Trophoblast cell (in vitro differentiated cells and primary cell): ENCODE measurements around the gene MRM3.
"Not testable (repeated sequence)": the region's sequence is repeated elsewhere in the genome, so short reads cannot be mapped to it uniquely, and the experiment has no call there.

ENCODE experiments used
- DNase-seq, 2 donors: peaks; one replicate each; pipeline ENCODE4 v3.0.0-alpha.2; 2016
- H2AFZ ChIP-seq: 2 replicates; pipeline ENCODE4 v1.6.1; 2013; ENCODE audit warnings: low read length, moderate library complexity, mild to moderate bottlenecking; ENCODE audit not compliant: insufficient read depth, poor library complexity
- H2AK5ac ChIP-seq: 2 replicates; pipeline ENCODE4 v1.6.1; 2013; ENCODE audit warnings: mild to moderate bottlenecking, low read length
- H2BK120ac ChIP-seq: 2 replicates; pipeline ENCODE4 v1.6.1; 2013; ENCODE audit warnings: low read length, mild to moderate bottlenecking, moderate library complexity; ENCODE audit not compliant: insufficient read depth, poor library complexity
- H2BK12ac ChIP-seq: 2 replicates; pipeline ENCODE4 v1.6.1; 2013; ENCODE audit warnings: mild to moderate bottlenecking, low read length, moderate library complexity
- H2BK5ac ChIP-seq: 2 replicates; pipeline ENCODE4 v1.6.1; 2013; ENCODE audit warnings: low read length, low read depth, moderate library complexity, mild to moderate bottlenecking; ENCODE audit not compliant: poor library complexity
- H3K14ac ChIP-seq: 2 replicates; pipeline ENCODE4 v1.6.1; 2013; ENCODE audit warnings: mild to moderate bottlenecking, low read length
- H3K18ac ChIP-seq: 2 replicates; pipeline ENCODE4 v1.6.1; 2013; ENCODE audit warnings: mild to moderate bottlenecking, low read length
- H3K23ac ChIP-seq: 2 replicates; pipeline ENCODE4 v1.6.1; 2013; ENCODE audit warnings: low read length
- H3K27ac ChIP-seq: 2 replicates; pipeline ENCODE4 v1.5.1; 2013; ENCODE audit warnings: low read depth, mild to moderate bottlenecking, inconsistent platforms, low read length, moderate library complexity
- H3K27me3 ChIP-seq: 2 replicates; pipeline ENCODE4 v1.6.1; 2013; ENCODE audit warnings: inconsistent platforms, mild to moderate bottlenecking, low read length, moderate library complexity; ENCODE audit not compliant: insufficient read depth
- H3K36me3 ChIP-seq, 2 experiments: 1 replicate in 1 of 2; 2 replicates in 1 of 2; pipeline ENCODE4 v1.6.1; 2013; ENCODE audit warnings: low read length in 2 of 2, mild to moderate bottlenecking in 2 of 2, moderate library complexity in 1 of 2; ENCODE audit not compliant: insufficient read depth in 2 of 2, control insufficient read depth in 1 of 2
- H3K4ac ChIP-seq: 2 replicates; pipeline ENCODE4 v1.6.1; 2013; ENCODE audit warnings: low read depth, mild to moderate bottlenecking, low read length, moderate library complexity
- H3K4me1 ChIP-seq, 2 experiments: 1 replicate in 1 of 2; 2 replicates in 1 of 2; pipeline ENCODE4 v1.6.1; 2013; ENCODE audit warnings: low read length in 2 of 2, mild to moderate bottlenecking in 2 of 2, moderate library complexity in 1 of 2; ENCODE audit not compliant: insufficient read depth in 2 of 2, control insufficient read depth in 1 of 2
- H3K4me2 ChIP-seq: 2 replicates; pipeline ENCODE4 v1.6.1; 2013; ENCODE audit warnings: inconsistent platforms, mild to moderate bottlenecking, low read length, moderate library complexity
- H3K4me3 ChIP-seq: 2 replicates; pipeline ENCODE4 v1.5.1; 2013; ENCODE audit warnings: mild to moderate bottlenecking, low read depth, low read length, inconsistent platforms
- H3K79me1 ChIP-seq: one replicate; pipeline ENCODE4 v1.6.1; 2013; ENCODE audit warnings: low read length
- H3K79me2 ChIP-seq: 2 replicates; pipeline ENCODE4 v1.6.1; 2013; ENCODE audit warnings: low read length, mild to moderate bottlenecking; ENCODE audit not compliant: control insufficient read depth, insufficient read depth, poor library complexity
- H3K9ac ChIP-seq: 2 replicates; pipeline ENCODE4 v1.6.1; 2013; ENCODE audit warnings: mild to moderate bottlenecking, low read length
- H3K9me3 ChIP-seq: 2 replicates; pipeline ENCODE4 v1.6.1; 2013; ENCODE audit warnings: low read depth, mild to moderate bottlenecking, control low read depth, inconsistent platforms, low read length; ENCODE audit not compliant: insufficient read depth
- H4K12ac ChIP-seq: 2 replicates; pipeline ENCODE4 v1.6.1; 2013; ENCODE audit warnings: low read depth, mild to moderate bottlenecking, low read length, moderate library complexity
- H4K8ac ChIP-seq: 2 replicates; pipeline ENCODE4 v1.6.1; 2013; ENCODE audit warnings: low read depth, mild to moderate bottlenecking, low read length, moderate library complexity
- H4K91ac ChIP-seq: one replicate; pipeline ENCODE4 v1.6.1; 2013; ENCODE audit warnings: low read depth, mild to moderate bottlenecking, low read length, moderate library complexity
- WGBS: extraction: QIAGEN DNeasy Blood & Tissue Kit; methylation state at CpG from one replicate; pipeline ENCODE4 v1.1.7; 2013; ENCODE audit warnings: missing lambda C conversion rate; ENCODE audit not compliant: insufficient read length, insufficient coverage; ENCODE audit errors: extremely low coverage; 5-methylcytosine and 5-hydroxymethylcytosine counted together

The MRM3 gene

GRCh38 chr17:749359-749758 lies 32.8 kb upstream of the MRM3 start:
- H3K9ac ChIP-seq, H4K8ac ChIP-seq, H3K23ac ChIP-seq, H4K12ac ChIP-seq, H4K91ac ChIP-seq, H2BK120ac ChIP-seq, H3K4ac ChIP-seq, H3K27me3 ChIP-seq, H3K9me3 ChIP-seq, H3K27ac ChIP-seq, H2BK5ac ChIP-seq, H3K14ac ChIP-seq, H2BK12ac ChIP-seq, H2AFZ ChIP-seq, H3K18ac ChIP-seq, H2AK5ac ChIP-seq, H3K4me2 ChIP-seq, H3K4me3 ChIP-seq, DNase-seq: not testable (repeated sequence)
- Histone ChIP-seq H3K79me2 (peaks cover 14% of the 10 kb centered on the region), H3K79me1 (peaks cover 11% of the 10 kb centered on the region), H3K36me3 (peaks cover 40 to 41% of the 10 kb centered on the region in 2 experiments), H3K4me1 (peaks cover 9 to 11% of the 10 kb centered on the region in 2 experiments)
- no CpG with 5 or more reads among the region's 7 CpGs for WGBS

DNA sequence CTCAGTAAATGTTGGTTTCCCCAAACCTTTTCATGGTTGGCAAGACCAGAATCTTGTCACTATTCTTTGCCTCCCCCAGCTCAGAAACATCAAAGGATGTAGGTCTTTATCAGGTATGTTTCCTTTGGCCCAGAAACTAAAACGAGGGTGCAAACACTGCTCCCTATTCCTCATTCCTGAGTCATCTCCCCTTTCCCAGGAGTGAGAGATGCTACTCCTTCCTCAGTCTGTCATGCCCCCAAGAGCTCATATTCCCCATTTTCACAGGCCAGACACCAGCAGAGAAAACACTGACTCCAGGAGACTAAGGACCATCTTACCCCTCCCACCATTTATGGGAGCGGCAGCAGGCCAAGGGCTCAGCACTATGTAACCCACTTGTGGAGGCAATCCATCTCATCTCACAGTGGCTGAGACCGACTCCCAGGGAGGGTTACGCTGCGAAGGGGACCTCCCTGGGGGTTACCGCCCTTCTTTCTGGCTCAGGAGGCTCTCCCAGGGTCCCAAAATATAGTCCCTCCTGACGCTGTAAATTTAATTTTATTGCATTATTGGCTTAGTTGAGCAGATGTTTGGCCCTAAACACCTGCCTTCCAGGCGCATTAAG lies 31.6 kb upstream of the MRM3 start:
- peaks cover 9 to 11% of the 10 kb centered on the region in 2 experiments for H3K4me1 ChIP-seq
- H2BK5ac ChIP-seq: no peak overlapping the region
- no peak overlapping the region for H3K18ac ChIP-seq
- H2AK5ac ChIP-seq: no peak overlapping the region
- no peak overlapping the region for H3K9ac ChIP-seq
- peaks cover 11% of the 10 kb centered on the region for H3K79me1 ChIP-seq
- H4K8ac ChIP-seq: no peak overlapping the region
- H4K91ac ChIP-seq: no peak overlapping the region
- peaks cover 30 to 31% of the 10 kb centered on the region in 2 experiments for H3K36me3 ChIP-seq
- no CpG with 5 or more reads among the region's 8 CpGs for WGBS
- H4K12ac ChIP-seq: no peak overlapping the region
- no peak overlapping the region for H3K4me3 ChIP-seq
- peak overlapping the region; percentile 76 for H3K4me2 ChIP-seq
- H3K4ac ChIP-seq: peak overlapping the region; percentile 9
- H3K27me3 ChIP-seq: no peaks in the 10 kb centered on the region
- H3K14ac ChIP-seq: no peak overlapping the region
- peaks cover 6% of the 10 kb centered on the region for H3K9me3 ChIP-seq
- no peak overlapping the region for H3K27ac ChIP-seq
- no peak overlapping the region for H3K23ac ChIP-seq
- no peak for DNase-seq
- H3K79me2 ChIP-seq: peaks cover 14% of the 10 kb centered on the region
- no peak overlapping the region for H2AFZ ChIP-seq
- no peak overlapping the region for H2BK12ac ChIP-seq
- no peak overlapping the region for H2BK120ac ChIP-seq

DNA sequence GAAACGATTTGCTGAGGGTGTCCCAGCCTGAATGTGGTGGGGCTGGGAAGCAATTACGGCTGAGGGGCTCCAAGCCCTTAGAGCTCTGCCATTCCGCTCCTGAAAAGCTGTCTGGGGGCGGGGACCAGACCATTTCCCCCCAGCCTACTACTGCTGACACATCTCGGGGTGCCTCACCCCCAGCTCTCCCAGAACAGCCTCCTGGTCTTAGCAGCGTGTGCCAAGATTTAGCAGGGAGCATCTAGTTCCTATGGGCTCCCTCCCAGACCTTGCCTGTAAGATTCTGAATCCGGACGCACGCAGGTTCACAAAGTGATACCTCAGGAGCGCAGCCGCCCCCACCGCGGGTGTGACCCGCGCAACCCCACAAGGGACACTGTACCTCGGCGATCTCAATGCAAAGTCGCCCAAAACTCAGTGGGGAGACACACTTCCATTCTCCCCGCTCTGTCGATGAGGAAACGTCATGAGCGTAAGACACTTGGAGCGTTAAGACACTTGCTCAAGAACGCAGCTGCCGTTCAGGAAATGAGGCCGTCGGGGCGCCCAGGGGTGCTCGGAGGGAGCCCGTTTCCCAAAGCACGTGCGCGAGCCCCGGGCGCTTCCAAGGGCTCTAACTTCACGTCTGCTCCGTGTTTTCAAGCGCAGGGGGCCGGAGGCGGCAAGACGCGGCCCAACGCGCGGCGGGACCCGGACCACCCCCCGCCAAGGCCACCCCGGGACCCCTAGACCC lies 30.7 kb upstream of the MRM3 start:
- no peaks in the 10 kb centered on the region for H3K27me3 ChIP-seq
- H3K9me3 ChIP-seq: peaks cover 6% of the 10 kb centered on the region
- H3K4me1 ChIP-seq: peaks cover 9 to 11% of the 10 kb centered on the region in 2 experiments
- H3K23ac ChIP-seq: no peak overlapping the region
- peak overlapping the region; percentile 46 for H2AK5ac ChIP-seq
- H3K9ac ChIP-seq: peak overlapping the region; percentile 81
- H3K79me2 ChIP-seq: peaks cover 14% of the 10 kb centered on the region
- no peak overlapping the region for H2BK12ac ChIP-seq
- peak overlapping the region; percentile 78 for H2AFZ ChIP-seq
- H4K8ac ChIP-seq: peak overlapping the region; percentile 79
- WGBS: no CpG with 5 or more reads among the region's 49 CpGs
- peak overlapping the region; percentile 79 for H3K14ac ChIP-seq
- H3K18ac ChIP-seq: peak overlapping the region; percentile 33
- H3K4me2 ChIP-seq: peak overlapping the region; percentile 76
- DNase-seq: peak in 1 of 2 donors; percentile 27
- no peak overlapping the region for H3K27ac ChIP-seq
- no peak overlapping the region for H2BK120ac ChIP-seq
- H3K79me1 ChIP-seq: peaks cover 11% of the 10 kb centered on the region
- peak overlapping the region; percentile 56 for H4K12ac ChIP-seq
- peak overlapping the region; percentile 63 for H3K4ac ChIP-seq
- H3K36me3 ChIP-seq: peaks cover 21 to 22% of the 10 kb centered on the region in 2 experiments
- peak overlapping the region; percentile 80 for H4K91ac ChIP-seq
- peak overlapping the region; percentile 97 for H3K4me3 ChIP-seq
- H2BK5ac ChIP-seq: no peak overlapping the region

DNA sequence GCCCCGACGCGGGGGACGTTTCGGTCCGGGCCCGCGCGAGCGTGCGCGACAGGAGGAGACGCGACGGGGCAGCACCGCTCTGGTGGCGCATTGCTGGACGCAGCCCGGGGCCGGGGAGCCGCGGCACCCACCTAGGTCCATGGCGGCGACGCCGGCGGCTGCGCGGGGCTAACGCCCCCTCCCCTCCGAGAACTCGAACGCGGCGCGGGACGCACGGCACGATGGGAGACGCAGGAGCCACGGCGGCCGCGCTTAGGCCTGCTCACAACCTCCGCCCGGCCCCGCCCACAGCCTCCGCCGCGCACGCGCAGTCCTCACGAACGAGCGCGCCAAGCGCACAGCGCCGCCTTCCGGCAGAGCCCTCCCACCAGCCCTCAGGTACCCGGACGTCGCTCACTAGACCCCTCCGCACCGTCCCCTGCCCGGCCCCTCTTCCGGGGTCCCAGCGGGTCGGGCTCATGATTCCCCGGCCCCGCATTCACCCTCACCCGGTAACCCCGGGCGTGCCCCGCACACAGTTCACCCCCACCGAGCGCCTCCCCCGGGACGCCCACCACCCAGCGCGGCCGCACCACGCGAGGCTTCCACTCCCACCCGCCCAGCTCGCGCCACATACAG lies 30.0 kb upstream of the MRM3 start, which contains the start of gene GEMIN4:
Gene GEMIN4 (minus strand): TSS at position 263 of the 618 bp plus-strand sequence. CDS start 122 bp downstream, at position 141.
- peak within 1 kb of the TSS; percentile 95 for H4K12ac ChIP-seq
- H3K4ac ChIP-seq: peak within 1 kb of the TSS; percentile 66
- H3K23ac ChIP-seq: no peak within 1 kb of the TSS
- H3K18ac ChIP-seq: peak within 1 kb of the TSS; percentile 84
- peak within 1 kb of the TSS; percentile 89 for H4K91ac ChIP-seq
- H3K14ac ChIP-seq: peak within 1 kb of the TSS; percentile 89
- H2AFZ ChIP-seq: peak within 1 kb of the TSS; percentile 85
- H3K9ac ChIP-seq: peak within 1 kb of the TSS; percentile 81
- H4K8ac ChIP-seq: peak within 1 kb of the TSS; percentile 97
- whole genome bisulfite sequencing: no CpG with 5 or more reads among the region's 87 CpGs
- peaks cover 6% of the 10 kb centered on the region for H3K9me3 ChIP-seq
- H3K27me3 ChIP-seq: no peaks in the 10 kb centered on the region
- H3K4me2 ChIP-seq: peak within 1 kb of the TSS; percentile 76
- H2BK120ac ChIP-seq: peak within 1 kb of the TSS; percentile 40
- peaks cover 9 to 11% of the 10 kb centered on the region in 2 experiments for H3K4me1 ChIP-seq
- H3K79me2 ChIP-seq: peaks cover 14% of the 10 kb centered on the region
- H3K27ac ChIP-seq: no peak within 1 kb of the TSS
- H3K79me1 ChIP-seq: peaks cover 11% of the 10 kb centered on the region
- H2BK5ac ChIP-seq: peak within 1 kb of the TSS; percentile 29
- peak; percentile 82 to 95 for DNase-seq
- H2AK5ac ChIP-seq: peak within 1 kb of the TSS; percentile 80
- H2BK12ac ChIP-seq: peak within 1 kb of the TSS; percentile 33
- peak within 1 kb of the TSS; percentile 97 for H3K4me3 ChIP-seq
- H3K36me3 ChIP-seq: peaks cover 17 to 19% of the 10 kb centered on the region in 2 experiments
